ENCODE data around the gene CISD2.
A peak's percentile ranks its signal among the peaks of the same experiment; 100 is the strongest.
"Not testable (repeated sequence)": the region's sequence is repeated elsewhere in the genome, so short reads cannot be mapped to it uniquely, and the experiment has no call there.

CISD2 gene, protein sequence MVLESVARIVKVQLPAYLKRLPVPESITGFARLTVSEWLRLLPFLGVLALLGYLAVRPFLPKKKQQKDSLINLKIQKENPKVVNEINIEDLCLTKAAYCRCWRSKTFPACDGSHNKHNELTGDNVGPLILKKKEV

DNA sequence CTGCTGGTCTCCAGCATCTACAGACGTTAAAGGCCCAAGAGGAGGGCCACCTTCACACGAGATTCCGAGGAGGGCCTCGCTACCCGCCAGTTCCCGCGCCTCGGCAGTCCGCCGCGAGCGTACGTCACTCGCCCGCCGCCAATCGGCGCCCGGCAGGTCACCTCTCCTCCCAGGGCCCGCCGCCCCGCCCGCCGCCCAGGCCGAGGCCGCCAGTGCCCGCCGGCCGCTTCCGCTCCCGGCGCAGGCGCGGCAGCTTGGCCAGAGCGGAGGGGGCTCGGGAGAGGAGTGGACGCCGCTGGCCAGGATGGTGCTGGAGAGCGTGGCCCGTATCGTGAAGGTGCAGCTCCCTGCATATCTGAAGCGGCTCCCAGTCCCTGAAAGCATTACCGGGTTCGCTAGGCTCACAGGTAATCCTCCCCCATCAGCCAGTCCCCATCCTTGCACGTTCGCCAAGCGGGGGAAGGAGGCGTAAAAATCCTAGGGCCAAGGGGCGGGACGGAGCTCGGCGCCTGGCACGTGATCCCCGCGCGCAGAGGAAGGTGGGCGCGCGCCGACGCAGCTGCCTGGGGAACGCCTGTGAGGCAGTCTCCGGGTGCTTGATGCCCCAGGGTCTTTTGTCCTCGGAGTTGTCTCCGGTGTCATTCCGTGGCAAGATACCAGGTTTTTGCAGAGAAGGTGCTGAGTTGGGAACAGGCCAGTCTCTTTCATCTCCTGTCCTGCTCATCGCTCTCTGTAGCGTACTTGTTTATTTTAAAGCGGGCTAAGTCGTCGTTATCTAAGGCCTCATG is at the start of gene CISD2:
CISD2 (plus strand) TSS at position 212 of the 788 bp plus-strand sequence; CDS start at position 305, 93 bp downstream.
- DNase-seq (ENCODE audit: low read depth, low spot score), result no peak
- POLR2A ChIA-PET, result interaction anchor here (0.9 to 2.2 kb wide), 8 partner anchors 15 to 257 kb away, joined by 3 to 41 read pairs (median 4); partner anchors contain the start of genes MANBA and UBE2D3
- TF ChIP-seq, protein P1, sequence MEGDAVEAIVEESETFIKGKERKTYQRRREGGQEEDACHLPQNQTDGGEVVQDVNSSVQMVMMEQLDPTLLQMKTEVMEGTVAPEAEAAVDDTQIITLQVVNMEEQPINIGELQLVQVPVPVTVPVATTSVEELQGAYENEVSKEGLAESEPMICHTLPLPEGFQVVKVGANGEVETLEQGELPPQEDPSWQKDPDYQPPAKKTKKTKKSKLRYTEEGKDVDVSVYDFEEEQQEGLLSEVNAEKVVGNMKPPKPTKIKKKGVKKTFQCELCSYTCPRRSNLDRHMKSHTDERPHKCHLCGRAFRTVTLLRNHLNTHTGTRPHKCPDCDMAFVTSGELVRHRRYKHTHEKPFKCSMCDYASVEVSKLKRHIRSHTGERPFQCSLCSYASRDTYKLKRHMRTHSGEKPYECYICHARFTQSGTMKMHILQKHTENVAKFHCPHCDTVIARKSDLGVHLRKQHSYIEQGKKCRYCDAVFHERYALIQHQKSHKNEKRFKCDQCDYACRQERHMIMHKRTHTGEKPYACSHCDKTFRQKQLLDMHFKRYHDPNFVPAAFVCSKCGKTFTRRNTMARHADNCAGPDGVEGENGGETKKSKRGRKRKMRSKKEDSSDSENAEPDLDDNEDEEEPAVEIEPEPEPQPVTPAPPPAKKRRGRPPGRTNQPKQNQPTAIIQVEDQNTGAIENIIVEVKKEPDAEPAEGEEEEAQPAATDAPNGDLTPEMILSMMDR (IDR thresholded peaks at IDR 0.05; ENCODE audit: insufficient read depth, low read length, missing control alignments), result no peak
- CTCF ChIA-PET, result interaction anchor here (1.4 kb wide), 1 partner anchor 41 kb away, joined by 3 read pairs; the partner anchor contains the start of gene UBE2D3
- peak within 1 kb of the TSS; percentile 81 for H3K4me3 ChIP-seq (ENCODE audit: low read depth, low read length)

DNA sequence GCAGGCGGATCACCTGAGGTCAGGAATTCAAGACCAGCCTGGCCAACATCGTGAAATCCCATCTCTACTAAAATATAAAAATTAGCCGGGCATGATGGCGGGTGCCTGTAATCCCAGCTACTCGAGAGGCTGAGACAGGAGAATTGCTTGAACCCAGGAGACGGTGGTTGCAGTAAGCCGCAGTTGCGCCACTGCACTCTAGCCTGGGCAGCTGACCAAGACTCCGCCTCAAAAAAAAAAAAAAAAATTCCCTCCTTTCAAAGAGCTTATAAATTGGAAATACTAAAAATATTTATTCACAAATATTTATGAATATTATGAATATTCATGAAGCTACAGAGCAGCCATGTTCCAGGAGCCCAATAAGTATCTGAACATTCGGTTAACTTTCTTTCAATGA is 49.7 kb upstream of the CISD2 start:
- CTCF ChIA-PET; H3K4me3 ChIP-seq (ENCODE audit: low read depth, low read length); DNase-seq (ENCODE audit: low read depth, low spot score): not testable (repeated sequence)
- POLR2A ChIA-PET, result interaction anchor here (0.6 to 2.0 kb wide), 2 partner anchors 9 to 11 kb away, joined by 5 to 6 read pairs; no protein-coding TSS in a partner anchor

DNA sequence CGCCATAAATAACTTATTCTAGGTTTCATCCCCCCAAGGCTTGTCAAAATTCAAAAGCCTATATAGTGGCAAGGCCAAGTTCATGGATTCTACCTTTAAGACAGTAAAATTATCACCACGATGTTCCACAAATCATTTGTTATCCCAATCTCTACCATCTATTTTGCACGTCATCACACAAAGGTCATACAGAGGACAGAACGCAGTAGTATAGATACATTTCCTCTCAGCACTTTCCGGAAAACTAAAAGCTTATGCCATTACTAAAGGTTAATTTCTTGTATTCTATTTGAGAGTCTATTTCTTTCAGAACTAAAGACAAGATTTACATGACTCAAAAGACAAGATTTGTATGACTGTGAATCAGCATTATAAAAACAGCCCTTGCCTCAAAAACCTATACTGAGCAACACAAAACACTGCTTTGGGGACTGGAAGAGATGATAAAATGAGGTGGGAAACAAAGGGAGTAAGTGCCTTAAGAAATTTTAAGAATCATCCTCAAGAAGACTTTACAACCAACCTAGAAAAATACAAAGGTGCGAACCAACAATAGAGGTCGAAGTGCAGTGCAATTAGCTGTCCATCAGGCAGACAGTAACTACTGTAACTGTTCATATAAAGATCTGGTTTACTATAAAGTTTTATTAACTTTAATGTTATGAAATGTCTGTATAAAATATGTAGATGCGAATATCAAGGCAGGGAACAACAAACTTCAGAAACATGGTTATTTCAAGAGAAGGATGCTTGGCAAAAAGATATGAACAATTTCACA is 49.0 kb upstream of the CISD2 start:
- TF ChIP-seq, protein P1 (IDR thresholded peaks at IDR 0.05; ENCODE audit: insufficient read depth, low read length, missing control alignments), result no peak
- H3K4me3 ChIP-seq (ENCODE audit: low read depth, low read length), result no peak overlapping the region
- ChIA-PET POLR2A (interaction anchor here (0.6 to 2.0 kb wide), 2 partner anchors 8 to 12 kb away, joined by 5 to 6 read pairs; no protein-coding TSS in a partner anchor), CTCF (no interaction called here)
- no peak for DNase-seq (ENCODE audit: low read depth, low spot score)

DNA sequence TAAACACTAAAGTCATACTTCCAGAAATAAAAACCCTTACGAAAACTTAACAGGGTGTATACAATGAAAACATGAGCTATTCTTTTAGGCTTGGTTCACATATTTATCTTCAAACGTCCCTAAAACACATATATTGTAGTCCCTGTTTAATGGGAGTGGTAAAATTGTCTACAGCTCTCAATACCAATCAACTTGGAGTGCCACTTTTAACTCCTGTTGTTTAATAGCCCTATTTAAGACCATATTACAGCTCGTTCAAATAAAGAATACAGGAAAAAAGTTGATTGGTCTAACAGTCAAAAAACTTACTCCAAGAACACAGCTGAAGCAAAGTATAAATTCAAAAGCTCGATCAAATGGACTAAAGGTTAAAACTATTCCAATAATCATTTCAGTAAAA is 45.3 kb upstream of the CISD2 start:
- ChIA-PET CTCF (interaction anchor here (0.7 to 3.4 kb wide), 5 partner anchors 12 to 272 kb away, joined by 3 to 10 read pairs (median 4); no protein-coding TSS in a partner anchor), POLR2A (interaction anchor here (0.7 to 1.2 kb wide), 4 partner anchors 11 to 62 kb away, joined by 3 to 4 read pairs (median 3); partner anchors contain the start of gene CISD2)
- peak overlapping the region; percentile 86 for H3K4me3 ChIP-seq (ENCODE audit: low read depth, low read length)
- TF ChIP-seq, protein P1 (IDR thresholded peaks at IDR 0.05; ENCODE audit: insufficient read depth, low read length, missing control alignments), result no peak
- no peak for DNase-seq (ENCODE audit: low read depth, low spot score)

DNA sequence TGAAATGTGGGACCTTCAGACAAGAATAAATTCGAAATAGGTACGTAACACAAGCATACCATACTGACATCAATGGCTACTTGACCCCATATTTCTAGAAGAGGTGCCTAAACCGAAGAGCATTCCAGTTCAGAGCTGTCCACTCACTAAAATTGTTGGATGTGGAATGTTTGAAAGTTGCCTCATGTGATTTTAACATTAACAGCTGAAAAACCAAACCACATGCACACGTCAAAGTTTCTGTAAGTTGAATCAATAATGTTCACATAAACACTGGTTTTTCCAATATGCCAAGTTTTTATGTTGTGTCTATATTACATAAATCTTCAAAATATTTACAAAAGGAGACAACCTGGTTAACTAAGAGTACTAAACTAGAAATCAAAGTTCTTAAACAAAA is 44.9 kb upstream of the CISD2 start:
- POLR2A ChIA-PET, result interaction anchor here (0.7 to 1.1 kb wide), 3 partner anchors 12 to 62 kb away, joined by 3 to 4 read pairs (median 3); partner anchors contain the start of gene CISD2
- TF ChIP-seq, protein P1 (IDR thresholded peaks at IDR 0.05; ENCODE audit: insufficient read depth, low read length, missing control alignments), result no peak
- peak overlapping the region; percentile 86 for H3K4me3 ChIP-seq (ENCODE audit: low read depth, low read length)
- CTCF ChIA-PET, result interaction anchor here (0.7 to 4.6 kb wide), 4 partner anchors 8 to 376 kb away, joined by 3 to 21 read pairs (median 3); no protein-coding TSS in a partner anchor
- no peak for DNase-seq (ENCODE audit: low read depth, low spot score)

DNA sequence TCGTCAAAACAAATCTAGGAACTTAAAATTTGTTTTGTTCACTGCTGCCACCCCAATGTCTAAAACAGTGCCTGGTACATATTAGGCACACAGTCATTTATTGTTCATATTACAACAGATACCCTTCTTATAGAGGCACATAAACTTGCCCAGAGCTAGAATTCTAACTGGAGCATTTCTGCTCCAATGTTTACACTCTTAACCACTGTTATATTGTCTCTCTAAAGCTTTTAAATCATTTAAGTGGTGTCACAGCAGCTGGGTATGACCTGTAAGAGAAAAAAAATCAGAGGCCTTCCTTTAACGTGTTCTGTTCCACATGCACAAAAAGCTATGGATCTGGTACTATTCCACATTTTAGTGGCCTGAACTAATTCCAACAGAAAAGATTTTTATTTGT is 44.4 kb upstream of the CISD2 start:
- POLR2A ChIA-PET, result interaction anchor here (1.1 to 4.5 kb wide), 2 partner anchors 63 to 204 kb away, joined by 3 to 37 read pairs; no protein-coding TSS in a partner anchor
- H3K4me3 ChIP-seq (ENCODE audit: low read depth, low read length), result peak overlapping the region; percentile 86
- TF ChIP-seq, protein P1 (IDR thresholded peaks at IDR 0.05; ENCODE audit: insufficient read depth, low read length, missing control alignments), result no peak
- DNase-seq (ENCODE audit: low read depth, low spot score), result no peak
- CTCF ChIA-PET, result interaction anchor here (0.7 to 4.7 kb wide), 4 partner anchors 8 to 376 kb away, joined by 3 to 38 read pairs (median 12); no protein-coding TSS in a partner anchor

All from AG04449 (cell line).